Activated naive CD8-positive, alpha-beta T cell (primary cell): Measurements from ENCODE around the gene S1PR2.
"Not testable (repeated sequence)": the region's sequence is repeated elsewhere in the genome, so short reads cannot be mapped to it uniquely, and the experiment has no call there.

Experiments
- H3K27ac Mint-ChIP-seq: one replicate; pipeline ENCODE4 v1.8.0; 2021; ENCODE audit warnings: mixed read lengths
- H3K27me3 Mint-ChIP-seq: one replicate; pipeline ENCODE4 v1.8.0; 2021; ENCODE audit warnings: mixed read lengths
- H3K36me3 Mint-ChIP-seq: one replicate; pipeline ENCODE4 v1.8.0; 2021; ENCODE audit warnings: mixed read lengths
- H3K4me1 Mint-ChIP-seq: one replicate; pipeline ENCODE4 v1.8.0; 2021; ENCODE audit warnings: low read depth, mixed read lengths
- H3K4me3 Mint-ChIP-seq: one replicate; pipeline ENCODE4 v1.8.0; 2021; ENCODE audit warnings: mild to moderate bottlenecking, mixed read lengths
- H3K9me3 Mint-ChIP-seq: one replicate; pipeline ENCODE4 v1.8.0; 2021; ENCODE audit warnings: low read depth, mixed read lengths

S1PR2 gene

DNA sequence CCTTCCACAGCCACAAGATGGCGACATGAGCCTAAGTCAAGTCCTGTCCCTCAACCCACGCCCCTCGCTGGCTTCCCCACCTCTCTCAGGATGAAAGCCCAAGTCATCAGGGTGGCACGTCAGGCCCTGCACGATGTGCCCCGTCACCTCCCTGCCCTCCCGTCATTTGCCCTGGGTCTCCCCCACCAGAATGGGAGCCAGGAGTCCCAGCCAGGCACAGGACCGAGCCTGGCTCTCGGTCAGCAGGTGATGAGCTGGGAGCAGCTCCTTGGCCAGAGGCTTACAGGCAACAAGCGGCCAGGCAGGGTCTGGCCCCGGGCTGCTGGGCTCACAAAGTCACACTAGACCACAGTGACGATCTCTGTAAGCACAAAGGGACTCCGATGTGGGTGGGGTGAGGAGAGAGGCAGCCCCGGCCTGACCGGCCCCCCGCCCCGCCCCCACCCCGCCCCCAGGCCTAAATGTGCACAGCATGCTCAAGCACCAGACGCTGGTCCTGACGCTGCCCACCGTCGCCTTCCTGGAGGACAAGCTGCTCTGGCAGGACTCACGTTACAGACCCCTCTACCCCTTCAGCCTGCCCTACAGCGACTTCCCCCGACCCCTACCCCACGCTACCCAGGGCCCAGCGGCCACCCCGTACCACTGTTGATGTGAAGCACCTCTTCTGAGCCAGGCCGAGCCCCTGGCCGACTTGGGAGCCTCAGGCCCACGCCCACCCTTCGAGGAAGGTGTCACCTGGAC lies 28.2 kb upstream of the S1PR2 start:
- Mint-ChIP-seq H3K9me3 (no peaks in the 10 kb centered on the region), H3K27ac (peak overlapping the region; percentile 58), H3K36me3 (peaks cover 7% of the 10 kb centered on the region), H3K4me3 (no peak overlapping the region), H3K4me1 (peaks cover 19% of the 10 kb centered on the region), H3K27me3 (no peaks in the 10 kb centered on the region)

DNA sequence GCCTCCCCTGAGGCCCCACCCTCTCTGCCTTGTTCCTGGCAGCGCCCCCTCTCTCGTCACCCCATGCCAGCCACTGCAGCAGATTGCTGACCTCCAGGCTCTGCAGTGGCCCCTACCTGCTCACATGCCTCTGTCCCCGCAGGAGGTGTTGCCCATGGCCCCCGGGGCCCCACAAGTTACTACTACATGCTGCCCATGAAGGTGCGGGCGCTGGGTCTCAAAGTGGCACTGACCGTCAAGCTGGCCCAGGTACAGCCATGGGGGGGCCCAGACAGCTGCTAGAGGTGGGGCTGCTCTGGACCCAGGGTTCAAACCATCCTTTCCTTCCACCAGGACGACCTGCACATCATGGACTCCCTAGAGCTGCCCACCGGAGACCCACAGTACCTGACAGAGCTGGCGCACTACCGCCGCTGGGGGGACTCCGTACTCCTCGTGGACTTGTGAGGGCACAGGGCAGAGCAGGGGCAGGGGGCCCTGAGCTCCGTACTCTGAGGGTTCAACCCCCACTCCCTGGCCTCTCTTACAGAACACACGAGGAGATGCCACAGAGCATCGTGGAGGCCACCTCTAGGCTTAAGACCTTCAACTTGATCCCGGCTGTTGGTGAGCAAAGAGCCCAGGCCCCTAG lies 27.1 kb upstream of the S1PR2 start:
- no peak overlapping the region for H3K27ac Mint-ChIP-seq
- H3K27me3 Mint-ChIP-seq, result no peaks in the 10 kb centered on the region
- H3K9me3 Mint-ChIP-seq, result no peaks in the 10 kb centered on the region
- peaks cover 7% of the 10 kb centered on the region for H3K36me3 Mint-ChIP-seq
- peaks cover 23% of the 10 kb centered on the region for H3K4me1 Mint-ChIP-seq
- H3K4me3 Mint-ChIP-seq, result no peak overlapping the region

DNA sequence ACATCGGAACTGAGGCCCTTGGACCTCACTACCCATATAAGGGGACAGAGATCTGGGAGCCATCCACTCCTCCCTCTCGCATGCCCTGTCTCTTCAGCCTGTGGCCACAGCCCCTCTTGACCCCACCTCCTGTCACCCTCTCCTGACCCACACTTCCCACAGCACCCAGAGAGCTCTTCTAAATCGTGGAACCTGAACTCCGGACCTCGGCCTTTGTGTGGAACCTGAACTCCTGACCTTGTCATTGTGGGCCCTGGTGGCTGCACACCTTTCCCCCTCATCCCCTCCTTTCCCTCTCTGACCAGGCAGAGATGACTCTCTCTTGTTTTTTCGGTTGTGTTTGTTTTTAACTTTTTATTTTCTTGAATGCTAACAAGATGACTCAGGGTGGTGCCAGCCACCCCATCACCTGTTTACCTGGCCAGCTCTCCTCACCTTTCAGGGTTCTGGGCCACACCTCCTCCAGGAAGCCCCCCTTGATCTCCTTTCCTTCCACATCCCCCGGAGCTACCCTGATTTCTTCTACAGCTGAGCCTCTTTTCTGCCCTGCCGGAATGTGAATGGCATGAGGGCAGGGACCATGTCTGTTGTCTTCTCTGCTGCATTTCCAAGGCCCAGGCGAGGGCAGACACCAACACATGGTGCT lies 26.0 kb upstream of the S1PR2 start:
- Mint-ChIP-seq H3K36me3 (peaks cover 7% of the 10 kb centered on the region), H3K4me3 (no peak overlapping the region), H3K27ac (peak overlapping the region; percentile 19), H3K27me3 (no peaks in the 10 kb centered on the region), H3K4me1 (peaks cover 28% of the 10 kb centered on the region), H3K9me3 (no peaks in the 10 kb centered on the region)

DNA sequence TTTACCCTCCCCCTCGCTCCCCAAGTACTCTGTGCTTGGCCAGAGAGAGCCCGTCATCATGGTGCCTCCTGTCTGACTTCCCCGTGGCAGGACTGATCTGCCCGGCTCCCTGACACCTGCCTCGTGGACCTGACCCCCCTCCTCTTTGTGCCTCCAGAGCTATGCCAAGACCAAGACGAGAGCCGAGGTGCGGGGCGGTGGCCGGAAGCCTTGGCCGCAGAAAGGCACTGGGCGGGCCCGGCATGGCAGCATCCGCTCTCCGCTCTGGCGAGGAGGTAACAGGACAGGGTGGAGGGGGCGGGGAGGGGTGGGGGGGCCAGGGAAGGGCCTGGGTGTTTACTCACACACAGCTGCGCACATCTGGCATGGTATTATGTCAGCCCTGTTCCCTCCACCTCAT lies 25.4 kb upstream of the S1PR2 start:
- Mint-ChIP-seq H3K27ac (no peak overlapping the region), H3K4me1 (peaks cover 29% of the 10 kb centered on the region), H3K4me3 (no peak overlapping the region), H3K9me3 (no peaks in the 10 kb centered on the region), H3K36me3 (peaks cover 7% of the 10 kb centered on the region), H3K27me3 (no peaks in the 10 kb centered on the region)

DNA sequence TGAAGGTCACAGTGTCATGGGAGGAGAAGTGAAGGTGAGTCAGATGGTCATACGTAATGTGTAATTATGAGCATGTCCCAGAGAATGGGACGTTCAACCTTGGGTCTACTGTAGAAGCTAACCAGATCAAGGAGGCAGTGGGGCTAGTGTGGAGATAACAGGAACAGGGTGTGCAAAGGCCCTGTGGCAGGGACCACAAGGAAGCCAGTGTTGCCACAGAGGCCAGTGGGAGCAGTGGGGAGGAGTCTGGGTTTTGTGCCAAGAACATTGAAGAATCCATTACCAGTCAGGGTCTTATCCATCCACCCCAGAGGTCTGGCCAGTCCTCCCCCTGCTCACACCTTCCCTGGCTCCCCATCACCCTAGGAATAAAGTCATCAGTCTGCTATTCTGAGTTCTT lies 24.2 kb upstream of the S1PR2 start:
- Mint-ChIP-seq H3K4me1 (peaks cover 32% of the 10 kb centered on the region), H3K4me3 (no peak overlapping the region), H3K9me3 (no peaks in the 10 kb centered on the region), H3K36me3 (peaks cover 7% of the 10 kb centered on the region), H3K27ac (no peak overlapping the region), H3K27me3 (no peaks in the 10 kb centered on the region)

DNA sequence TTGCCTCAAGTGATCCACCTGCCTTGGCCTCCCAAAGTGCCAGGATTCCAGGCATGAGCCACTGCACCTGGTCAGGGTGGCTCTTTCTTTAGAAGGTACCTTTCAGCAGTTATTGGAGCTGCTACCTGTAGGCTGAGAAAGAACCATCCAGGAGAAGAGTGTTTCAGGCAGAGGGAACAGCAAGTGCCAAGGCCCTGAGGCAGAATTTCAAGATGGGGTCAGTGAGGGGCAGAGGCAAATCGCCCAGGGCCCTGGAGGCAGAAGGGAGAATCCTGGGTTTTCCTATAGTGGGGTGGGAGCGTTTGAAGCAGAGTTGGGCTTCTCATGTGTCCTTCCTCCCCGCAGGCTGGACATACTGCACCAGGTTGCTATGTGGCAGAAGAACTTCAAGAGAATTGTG lies 23.1 kb upstream of the S1PR2 start:
- Mint-ChIP-seq H3K27me3 (no peaks in the 10 kb centered on the region), H3K9me3 (no peaks in the 10 kb centered on the region), H3K4me1 (peaks cover 26% of the 10 kb centered on the region), H3K4me3 (peak overlapping the region; percentile 59), H3K27ac (peak overlapping the region; percentile 34), H3K36me3 (peaks cover 7% of the 10 kb centered on the region)

DNA sequence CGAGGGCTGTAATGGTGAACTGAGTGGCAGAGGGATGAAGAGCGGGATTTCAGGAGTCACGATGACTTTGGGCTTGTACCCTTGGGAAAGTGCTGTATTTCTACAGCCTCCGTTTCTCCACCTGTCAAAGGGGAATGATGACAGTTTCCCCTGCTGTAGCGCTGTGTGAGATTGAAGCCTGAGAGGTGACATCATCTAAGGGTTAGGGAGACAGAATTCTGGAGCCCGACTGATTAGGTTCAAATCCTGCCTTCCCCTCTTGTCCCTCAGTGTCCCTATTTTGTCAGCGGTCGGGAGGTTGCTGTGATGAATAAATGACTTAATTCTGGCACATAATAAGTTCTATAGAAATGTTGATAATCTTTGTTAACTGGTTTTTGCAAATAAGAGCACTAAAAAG lies 21.6 kb upstream of the S1PR2 start:
- no peaks in the 10 kb centered on the region for H3K27me3 Mint-ChIP-seq
- peaks cover 20% of the 10 kb centered on the region for H3K4me1 Mint-ChIP-seq
- H3K27ac Mint-ChIP-seq, result peak overlapping the region; percentile 99
- peaks cover 7% of the 10 kb centered on the region for H3K36me3 Mint-ChIP-seq
- no peaks in the 10 kb centered on the region for H3K9me3 Mint-ChIP-seq
- H3K4me3 Mint-ChIP-seq, result peak overlapping the region; percentile 98

DNA sequence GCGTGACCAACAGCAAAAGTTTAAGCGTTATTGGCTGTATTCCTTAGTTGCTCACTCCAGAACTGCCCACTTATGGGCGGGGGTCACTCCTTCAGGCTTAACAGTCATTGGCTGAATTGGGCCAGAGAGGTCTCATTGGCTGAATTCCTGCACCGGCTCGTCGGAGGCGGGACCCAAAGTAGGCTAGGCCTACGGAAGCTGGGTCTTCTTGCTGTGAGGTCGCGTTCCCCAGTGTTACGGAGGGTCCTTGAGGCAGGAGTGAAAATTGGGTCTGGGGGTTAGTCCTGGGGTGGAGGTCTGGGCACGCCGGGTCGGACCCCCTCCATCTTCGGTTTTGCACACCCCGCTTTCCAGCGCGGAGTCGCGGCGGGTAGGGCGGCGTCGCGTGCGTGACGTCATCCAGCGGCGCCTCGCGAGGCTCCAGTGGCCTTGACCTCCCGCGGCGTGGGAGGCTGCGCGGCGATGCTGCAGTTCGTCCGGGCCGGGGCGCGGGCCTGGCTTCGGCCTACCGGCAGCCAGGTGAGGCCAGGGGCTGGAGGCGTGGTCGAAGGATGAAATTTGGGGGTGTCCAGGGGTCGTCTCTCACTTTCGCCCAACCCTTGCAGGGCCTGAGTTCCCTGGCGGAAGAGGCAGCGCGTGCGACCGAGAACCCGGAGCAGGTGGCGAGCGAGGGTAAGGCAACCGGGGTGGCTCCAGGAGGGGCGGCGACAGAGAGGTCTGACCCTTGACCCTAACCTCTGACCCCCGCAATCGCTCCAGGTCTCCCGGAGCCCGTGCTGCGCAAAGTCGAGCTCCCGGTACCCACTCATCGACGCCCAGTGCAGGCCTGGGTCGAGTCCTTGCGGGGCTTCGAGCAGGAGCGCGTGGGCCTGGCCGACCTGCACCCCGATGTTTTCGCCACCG lies 20.9 kb upstream of the S1PR2 start, which contains the start of gene MRPL4:
TSS of gene MRPL4 (plus strand) at position 423 of the 903 bp plus-strand sequence. CDS start at position 463, 40 bp downstream.
- Mint-ChIP-seq H3K36me3 (peaks cover 3% of the 10 kb centered on the region), H3K4me3 (peak within 1 kb of the TSS; percentile 98), H3K9me3 (no peaks in the 10 kb centered on the region), H3K27ac (peak within 1 kb of the TSS; percentile 99), H3K27me3 (no peaks in the 10 kb centered on the region), H3K4me1 (peaks cover 20% of the 10 kb centered on the region)

DNA sequence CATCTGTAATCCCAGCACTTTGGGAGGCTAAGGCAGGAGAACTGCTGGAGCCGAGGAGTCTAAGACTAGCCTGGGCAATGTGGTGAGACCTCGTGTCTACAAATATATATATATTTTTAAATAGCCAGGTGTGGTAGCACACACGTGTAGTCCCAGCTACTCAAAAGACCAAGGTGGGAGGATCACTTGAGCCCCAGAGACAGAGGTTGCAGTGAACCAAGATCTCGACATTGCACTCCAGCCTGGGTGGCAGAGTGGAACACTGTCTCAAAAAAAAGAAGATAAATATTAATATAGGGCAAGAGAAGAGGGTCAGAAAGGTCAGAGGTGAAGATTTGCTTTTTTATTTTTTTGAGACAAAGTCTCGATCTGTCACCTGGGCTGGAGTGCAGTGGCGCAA lies 15.4 kb upstream of the S1PR2 start:
- Mint-ChIP-seq H3K27me3 (no peaks in the 10 kb centered on the region), H3K27ac (no peak overlapping the region), H3K4me1 (peaks cover 5% of the 10 kb centered on the region), H3K4me3 (no peak overlapping the region), H3K36me3 (no peaks in the 10 kb centered on the region), H3K9me3 (no peaks in the 10 kb centered on the region)

DNA sequence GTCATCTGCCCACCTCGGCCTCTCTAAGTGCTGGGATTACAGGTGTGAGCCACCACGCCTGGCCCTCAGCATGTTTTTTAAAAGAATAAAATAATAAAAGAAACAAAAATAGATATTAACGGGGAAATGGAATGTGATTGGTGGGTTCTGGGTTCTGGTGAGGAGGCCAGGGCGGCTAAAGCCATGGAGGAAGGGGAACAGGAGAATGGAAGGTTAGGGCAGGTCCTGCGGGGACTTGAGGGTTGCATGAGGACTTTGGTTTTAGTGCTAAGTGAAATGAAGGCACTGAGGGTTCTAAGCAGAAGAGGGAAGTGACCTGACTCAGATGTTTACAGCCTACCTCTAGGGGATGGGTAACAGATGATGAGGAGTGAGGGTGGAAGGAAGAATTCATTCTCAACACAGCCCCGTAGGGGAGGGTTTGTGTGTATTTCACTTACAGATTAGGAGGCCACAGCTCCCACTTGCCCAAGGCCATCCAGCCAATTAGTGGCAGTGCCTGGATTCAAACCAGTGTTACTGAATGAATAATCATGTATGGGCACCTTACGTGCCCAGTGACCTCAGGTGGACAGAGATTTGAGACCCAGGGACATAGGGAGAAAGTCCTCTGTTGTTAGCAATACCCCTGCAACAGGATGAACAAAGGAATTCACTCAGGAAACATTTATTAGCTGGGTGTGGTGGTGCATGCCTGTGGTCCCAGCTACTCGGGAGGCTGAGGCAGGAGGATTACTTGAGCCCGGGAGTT lies 14.2 kb upstream of the S1PR2 start:
- Mint-ChIP-seq H3K36me3 (no peaks in the 10 kb centered on the region), H3K27ac (no peak overlapping the region)

DNA sequence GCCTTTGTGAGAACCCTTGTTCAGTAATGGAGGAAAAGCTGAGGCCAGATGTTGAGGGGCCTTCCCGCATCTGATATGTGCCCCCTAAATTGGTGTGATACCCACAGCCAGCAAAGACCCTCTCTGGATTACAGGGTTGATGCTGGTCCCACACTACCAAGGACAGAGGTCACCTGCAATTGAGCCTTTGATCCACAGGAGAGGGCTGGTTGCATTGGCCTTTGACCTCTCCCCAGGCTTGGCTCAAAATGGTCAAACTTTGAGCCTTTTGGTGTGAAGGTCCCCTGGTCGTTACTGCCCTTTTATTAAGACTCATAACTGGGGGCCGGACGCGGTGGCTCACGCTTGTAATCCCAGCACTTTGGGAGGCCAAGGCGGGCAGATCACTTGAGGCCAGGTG lies 12.5 kb upstream of the S1PR2 start:
- H3K4me3 Mint-ChIP-seq, result no peak overlapping the region
- H3K27me3 Mint-ChIP-seq, result no peaks in the 10 kb centered on the region
- no peak overlapping the region for H3K27ac Mint-ChIP-seq
- no peaks in the 10 kb centered on the region for H3K4me1 Mint-ChIP-seq
- no peaks in the 10 kb centered on the region for H3K9me3 Mint-ChIP-seq
- H3K36me3 Mint-ChIP-seq, result no peaks in the 10 kb centered on the region

More for the DNA sequence above, 14.2 kb upstream of the S1PR2 start:
- no peaks in the 10 kb centered on the region for H3K27me3 Mint-ChIP-seq
- peaks cover 3% of the 10 kb centered on the region for H3K4me1 Mint-ChIP-seq
- H3K4me3 Mint-ChIP-seq, result no peak overlapping the region
- H3K9me3 Mint-ChIP-seq, result no peaks in the 10 kb centered on the region

DNA sequence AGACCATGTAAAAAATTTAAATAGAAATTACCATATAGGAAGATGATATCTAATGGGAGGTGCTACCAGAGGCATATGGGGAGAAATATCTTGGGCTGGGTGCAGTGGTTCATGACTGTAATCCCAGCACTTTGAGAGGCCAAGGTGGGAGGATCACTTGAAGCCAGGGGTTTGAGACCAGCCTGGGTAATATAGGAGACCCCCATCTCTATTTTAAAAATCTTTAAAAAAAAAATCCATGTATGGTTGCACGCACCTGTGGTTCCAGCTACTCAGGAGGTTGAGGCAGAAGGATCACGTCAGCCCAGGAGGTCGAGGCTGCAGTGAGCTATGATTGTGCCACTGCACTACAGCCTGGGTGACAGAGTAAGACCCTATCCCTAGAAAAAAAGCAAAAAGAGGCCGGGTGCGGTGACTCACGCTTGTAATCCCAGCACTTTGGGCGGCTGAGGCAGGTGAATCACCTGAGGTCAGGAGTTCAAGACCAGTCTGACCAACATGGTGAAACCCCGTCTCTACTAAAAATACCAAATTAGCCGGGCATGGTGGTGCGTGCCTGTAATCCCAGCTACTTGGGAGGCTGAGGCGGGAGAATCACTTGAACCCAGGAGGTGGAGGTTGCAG lies 10.8 kb upstream of the S1PR2 start:
- H3K4me3 Mint-ChIP-seq, H3K4me1 Mint-ChIP-seq, H3K27ac Mint-ChIP-seq, H3K9me3 Mint-ChIP-seq, H3K36me3 Mint-ChIP-seq, H3K27me3 Mint-ChIP-seq: not testable (repeated sequence)

DNA sequence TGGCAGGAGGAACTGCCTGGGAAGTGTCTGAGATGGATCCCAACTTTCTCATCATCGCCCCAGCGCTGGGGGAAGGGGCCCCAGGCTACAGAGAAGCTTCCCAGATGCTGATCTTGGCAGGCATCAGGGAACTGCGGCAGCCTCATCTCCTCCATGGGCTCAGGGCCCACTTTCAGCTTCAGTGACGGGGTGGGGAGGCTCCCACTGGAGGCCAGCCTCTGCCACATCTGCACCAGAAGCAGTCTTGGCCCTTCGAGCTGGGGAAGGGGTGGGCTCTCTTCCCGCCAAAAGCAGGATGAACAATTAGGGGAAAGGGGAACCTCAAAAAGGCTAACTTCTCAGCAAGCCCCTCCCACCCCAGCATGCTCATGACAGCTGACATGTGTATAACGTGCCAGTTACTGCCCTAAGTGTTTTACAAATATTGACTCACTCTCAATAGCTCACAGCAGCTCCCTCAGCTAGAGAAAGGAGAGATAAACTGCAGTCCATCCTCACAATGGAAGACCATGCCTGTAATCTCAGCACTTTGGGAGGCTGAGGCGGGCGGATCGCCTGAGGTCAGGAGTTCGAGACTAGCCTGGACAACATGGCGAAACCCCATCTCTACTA lies 7.1 kb upstream of the S1PR2 start:
- Mint-ChIP-seq H3K36me3 (no peaks in the 10 kb centered on the region), H3K27ac (no peak overlapping the region), H3K9me3 (no peaks in the 10 kb centered on the region), H3K4me1 (peaks cover 13% of the 10 kb centered on the region), H3K4me3 (no peak overlapping the region), H3K27me3 (no peaks in the 10 kb centered on the region)
